Skeletal muscle cell (primary cell): ENCODE measurements around the gene CDX1.

ENCODE experiments used
- DNase-seq: peaks from one replicate; pipeline ENCODE4 v3.0.0-alpha.2; 2010; ENCODE audit warnings: low read depth
- H3K4me3 ChIP-seq: 2 replicates; pipeline ENCODE4 v1.5.1; 2011; ENCODE audit warnings: low read depth, mild to moderate bottlenecking, control low read depth, low read length, moderate library complexity

Gene CDX1

DNA sequence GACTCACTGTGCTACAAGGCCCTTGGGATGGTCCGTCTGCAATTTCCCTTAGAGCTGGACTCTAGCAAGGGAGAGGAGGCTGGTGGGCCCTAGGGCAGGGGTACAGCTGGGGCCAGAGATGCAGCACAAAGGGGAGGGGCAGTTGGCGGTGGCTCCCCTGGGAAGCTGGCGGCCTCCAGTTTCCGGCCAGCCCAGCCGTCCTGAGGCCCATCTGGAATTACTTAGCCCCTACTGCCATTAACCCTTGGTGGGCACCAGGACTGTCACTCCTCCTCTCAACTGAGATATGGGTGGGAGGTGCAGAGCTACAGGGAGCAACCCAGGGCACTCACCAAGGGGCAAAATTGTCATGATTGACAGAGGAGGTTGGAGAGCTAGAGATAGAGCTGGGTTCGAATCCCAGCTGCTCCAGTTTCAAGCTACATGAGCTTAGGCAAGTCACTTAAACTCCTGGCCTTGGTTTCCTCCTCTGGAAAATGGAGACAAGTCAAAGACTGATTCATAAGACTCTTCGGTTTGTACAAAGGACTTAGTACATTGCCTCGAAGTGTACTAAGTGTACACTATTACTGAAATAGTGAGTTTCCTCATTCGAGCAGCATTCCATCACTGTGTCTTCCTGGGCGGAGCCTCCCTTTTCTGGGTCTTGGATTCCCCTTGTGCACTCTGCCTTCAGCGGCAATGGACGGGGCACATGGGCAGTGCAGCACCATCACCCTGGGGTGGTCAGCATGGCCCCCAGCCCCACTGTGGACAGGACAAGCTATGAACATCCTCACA lies 8.2 kb upstream of the CDX1 start:
- H3K4me3 ChIP-seq = no peak overlapping the region
- no peak for DNase-seq

DNA sequence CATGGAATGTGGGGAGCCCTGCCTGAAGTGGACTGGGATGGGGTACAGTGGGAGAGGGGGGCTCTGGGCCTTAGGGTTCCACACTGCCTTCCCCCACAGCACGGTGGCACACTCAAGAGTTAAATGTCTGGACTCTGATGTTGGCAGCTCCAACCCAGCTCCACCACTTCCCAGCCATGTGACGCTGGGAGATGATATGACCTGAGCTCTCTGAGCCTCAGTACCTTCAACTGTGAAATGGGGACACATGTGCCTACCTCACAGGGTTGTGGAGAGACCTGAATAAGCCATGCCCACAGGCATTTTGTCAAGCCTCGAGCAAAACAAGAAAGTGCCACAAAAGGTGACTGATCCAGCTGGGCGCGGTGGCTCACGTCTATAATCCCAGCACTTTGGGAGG lies 7.5 kb upstream of the CDX1 start:
- no peak overlapping the region for H3K4me3 ChIP-seq
- DNase-seq = no peak

DNA sequence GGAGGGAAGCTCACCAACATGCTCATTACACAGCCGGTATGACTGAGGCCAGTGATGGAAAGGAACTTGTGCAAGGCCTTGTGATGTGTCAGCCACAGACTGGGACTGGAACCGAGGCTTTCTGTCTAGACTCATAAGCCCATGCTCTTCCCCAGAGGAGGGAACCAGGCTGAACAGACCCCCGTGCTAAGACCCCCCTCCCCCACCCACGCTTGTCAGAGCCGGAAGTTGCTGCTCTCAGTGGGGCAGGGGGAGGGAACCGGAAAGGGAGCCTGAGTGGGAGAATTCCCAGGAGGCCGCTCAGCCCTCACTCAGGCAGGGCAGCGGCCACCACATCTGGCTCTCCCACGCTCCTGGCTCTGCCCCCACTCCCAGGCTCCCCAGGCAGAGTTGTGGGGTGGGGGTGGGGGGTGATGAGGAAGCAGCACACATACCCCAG lies 6.8 kb upstream of the CDX1 start:
- DNase-seq = peak; percentile 85
- no peak overlapping the region for H3K4me3 ChIP-seq

DNA sequence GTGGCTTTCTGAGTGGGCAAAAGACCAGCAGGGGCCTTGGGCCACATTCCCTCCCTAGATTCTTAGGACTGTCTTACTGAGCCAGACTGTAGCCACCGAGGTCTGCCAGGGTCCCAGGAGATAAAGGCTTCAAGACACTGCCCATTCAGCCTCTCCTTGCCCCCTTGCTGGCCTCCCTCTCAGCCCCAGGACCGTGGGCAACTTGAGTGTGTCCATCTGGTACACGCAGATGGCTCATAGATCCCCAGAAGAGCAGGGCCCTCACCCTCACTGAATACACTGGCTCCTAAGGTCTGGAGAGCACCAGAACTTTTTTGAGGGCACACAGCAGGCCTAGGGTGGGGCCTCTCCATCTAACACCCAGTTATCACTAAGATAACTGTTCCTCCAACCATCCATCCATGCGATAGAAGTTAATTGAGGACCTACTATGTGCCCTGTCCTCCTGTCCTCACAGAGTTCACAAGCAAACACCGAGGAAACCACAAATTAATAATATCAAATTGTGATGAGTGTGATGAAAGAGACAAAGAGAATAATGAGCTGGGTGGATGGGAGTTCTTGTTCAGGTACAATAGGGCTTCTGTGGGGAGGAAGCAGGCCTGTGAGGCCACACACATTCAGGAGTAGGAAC lies 6.0 kb upstream of the CDX1 start:
- DNase-seq = no peak
- no peak overlapping the region for H3K4me3 ChIP-seq

DNA sequence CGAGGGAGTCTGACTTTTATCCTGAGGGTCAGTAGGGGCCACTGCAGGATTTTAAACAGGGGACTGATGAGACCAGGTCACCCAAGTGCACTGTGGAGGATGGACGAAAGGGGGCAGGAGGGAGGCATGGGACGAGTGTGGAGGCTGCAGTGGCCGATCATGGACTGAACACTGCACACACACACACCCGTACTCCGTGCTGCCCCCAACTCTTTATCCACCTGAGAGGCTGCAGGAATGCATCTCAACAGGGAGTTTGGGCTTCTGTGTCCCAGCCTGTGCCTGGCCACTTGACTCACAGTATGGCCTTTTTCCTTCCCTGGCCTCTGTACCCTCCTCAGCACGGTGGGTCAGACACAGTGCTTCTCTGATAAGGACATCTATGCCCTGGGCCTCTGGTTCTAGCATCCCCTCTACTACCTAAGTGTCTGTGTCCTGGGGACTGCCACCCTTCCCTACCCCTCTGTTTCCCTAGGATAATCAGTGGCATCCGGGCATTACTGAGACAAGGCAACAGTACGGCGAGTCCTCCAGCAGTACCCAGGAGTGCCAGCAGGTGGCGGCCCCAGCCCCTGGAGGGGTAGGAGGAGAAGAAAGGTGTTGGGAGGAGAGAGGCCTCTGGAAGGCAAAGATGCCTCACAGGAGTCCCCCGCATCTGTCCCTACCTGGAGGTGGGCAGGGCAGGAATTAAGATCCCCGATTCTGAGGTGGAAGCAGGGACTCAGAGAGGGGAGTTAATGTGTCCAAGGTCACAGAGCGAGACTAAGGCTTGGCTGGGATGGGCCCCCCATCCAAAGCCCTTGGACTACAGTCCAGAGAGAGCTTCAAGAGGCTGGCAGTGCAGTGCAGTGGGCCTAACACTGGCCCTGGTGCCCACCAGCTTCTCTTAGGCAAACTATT lies 5.1 kb upstream of the CDX1 start:
- H3K4me3 ChIP-seq = no peak overlapping the region
- DNase-seq = no peak

DNA sequence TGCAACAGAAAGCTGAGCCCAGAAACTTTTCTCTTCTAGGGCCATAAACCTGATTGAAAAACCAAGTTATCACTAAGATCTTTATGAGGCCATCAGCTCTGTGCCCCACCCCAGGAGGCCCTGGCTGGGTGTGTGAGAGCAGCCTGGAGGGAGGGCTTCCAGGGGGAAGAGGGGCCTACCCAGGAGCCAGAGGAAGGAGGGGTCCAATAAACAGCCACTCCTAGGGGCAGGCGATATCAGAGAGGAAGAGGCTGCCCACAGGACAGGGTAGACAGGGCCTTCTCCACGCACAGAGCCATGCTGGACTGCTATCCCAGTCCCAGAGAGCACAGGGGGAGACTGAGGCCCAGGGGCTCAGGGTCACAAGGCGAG lies 4.5 kb upstream of the CDX1 start:
- DNase-seq = no peak
- H3K4me3 ChIP-seq = no peak overlapping the region

DNA sequence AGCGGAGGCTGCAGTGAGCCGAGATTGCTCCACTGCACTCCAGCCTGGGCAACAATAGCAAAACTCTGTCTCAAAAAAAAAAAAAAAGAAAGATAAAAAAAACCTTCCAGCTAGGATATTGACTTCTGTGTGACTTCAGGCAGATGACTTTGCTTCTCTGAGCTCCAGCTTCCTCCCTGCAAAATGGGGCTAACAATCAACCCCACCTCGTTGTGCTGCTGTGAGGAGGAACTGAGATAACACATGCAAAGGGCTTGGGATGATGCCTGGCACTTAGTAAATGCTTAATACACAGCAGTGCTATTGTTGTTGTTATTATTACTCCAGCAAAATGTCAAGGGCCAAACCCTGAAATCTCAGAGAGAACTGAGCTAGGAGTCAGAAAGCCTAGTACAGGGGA lies 3.5 kb upstream of the CDX1 start:
- H3K4me3 ChIP-seq = no peak overlapping the region
- no peak for DNase-seq

DNA sequence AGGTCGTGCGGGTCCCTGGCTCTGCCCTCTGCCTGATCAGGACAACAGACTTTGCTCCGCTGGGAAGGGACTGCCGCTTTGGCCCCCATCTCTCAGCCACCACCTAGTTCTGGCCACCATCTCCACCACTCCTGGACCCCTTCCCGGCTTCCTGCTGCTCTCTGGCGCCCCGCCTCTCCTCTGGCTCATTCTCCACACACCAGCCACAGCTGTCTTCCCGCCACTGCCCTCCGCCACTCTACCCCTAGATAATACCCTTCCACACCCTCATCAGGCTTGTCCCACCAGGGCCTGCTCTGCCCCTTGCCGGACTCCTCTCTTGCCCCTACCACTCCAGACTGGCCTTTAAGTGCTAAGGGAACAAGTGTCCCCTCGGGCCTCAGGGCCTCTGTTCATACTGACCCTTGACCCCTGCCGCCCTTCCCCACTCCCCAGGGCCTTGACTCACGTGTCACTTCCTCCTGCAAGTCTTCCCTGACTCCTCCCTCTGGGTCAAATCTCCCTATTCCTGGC lies 3.0 kb upstream of the CDX1 start:
- H3K4me3 ChIP-seq = no peak overlapping the region
- no peak for DNase-seq

DNA sequence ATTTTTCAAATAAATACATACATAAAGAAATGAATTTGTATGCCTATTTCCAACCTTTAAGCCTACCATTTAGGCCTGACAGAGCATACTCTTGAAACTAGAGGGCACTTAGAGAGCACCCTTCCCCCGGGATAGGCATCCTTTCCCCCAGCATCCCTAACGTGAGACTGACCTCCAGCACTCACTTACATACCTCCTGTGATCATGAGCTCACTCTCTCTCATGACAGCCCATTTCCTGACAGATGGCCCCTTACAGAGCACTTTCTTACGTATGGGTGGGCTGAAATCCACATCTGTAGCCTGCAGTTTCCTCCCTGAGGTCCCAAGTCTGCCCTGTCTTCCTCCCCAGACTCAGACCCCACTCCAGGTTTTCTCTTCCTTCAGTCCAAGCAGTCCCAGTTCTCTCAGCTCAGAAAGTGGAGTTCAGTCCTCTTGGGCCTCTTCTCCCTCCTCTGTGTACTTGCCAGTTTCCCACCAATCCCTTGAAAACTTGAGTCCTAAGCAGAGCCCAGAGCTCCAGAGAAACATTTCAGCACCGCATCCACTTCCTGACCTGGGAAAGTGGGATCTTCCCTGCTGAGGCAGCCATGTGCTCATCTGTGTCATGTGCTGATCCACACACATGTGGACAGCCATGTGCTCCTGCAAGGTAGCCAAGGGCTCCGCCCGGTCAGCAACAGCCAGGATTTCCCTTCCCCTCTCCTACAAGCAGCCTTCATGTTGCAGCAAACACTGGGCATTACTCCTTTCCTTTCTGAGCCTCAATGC lies 2.2 kb upstream of the CDX1 start:
- no peak for DNase-seq
- no peak overlapping the region for H3K4me3 ChIP-seq

DNA sequence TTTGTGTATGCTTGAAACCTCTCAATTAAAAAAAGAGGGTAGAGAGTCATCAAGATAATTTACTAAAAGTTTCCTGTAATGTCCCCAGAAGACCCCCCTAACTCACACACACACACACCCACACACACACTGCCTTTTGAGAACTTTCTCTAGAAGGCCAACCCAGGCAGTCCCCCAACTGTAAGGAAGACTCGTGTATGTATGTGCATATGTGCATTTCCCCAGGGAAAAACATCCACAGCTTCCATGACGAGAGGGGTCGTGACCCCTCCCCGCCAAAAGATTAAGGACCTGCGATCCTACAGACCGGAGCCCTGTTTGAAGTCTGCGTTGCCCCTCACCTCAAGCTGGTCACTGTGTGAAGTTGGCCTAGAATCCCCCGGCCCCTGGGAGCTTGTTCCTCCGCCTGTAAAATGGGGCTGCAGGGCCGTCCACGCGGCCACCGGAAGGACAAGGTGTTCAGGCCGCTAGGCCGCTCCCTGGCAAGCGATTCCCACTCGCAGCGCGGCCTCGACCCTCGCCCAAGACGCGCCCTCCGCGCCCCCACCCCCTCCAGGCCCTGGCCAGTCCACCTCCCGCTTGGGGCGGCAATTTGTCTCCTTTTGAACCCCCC lies 435 bp upstream of the CDX1 start:
- no peak for DNase-seq
- no peak overlapping the region for H3K4me3 ChIP-seq

DNA sequence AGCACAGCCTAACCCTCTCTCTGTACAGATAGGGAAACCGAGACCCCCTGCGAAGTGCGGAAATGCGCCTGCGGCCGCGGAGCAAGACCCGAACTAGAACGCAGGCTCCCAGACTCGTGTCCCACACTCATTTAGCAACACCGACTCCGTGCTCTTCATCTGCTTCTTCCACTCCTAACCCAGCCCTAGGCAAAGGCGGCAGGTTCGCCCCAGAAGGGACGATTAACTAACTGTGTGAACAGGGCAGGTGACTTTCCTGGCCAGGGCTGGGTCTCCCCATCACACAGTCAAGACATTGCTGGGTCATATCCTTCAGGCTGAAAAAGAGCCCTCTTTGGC lies 903 bp downstream of the CDX1 start:
- H3K4me3 ChIP-seq = no peak overlapping the region
- no peak for DNase-seq

DNA sequence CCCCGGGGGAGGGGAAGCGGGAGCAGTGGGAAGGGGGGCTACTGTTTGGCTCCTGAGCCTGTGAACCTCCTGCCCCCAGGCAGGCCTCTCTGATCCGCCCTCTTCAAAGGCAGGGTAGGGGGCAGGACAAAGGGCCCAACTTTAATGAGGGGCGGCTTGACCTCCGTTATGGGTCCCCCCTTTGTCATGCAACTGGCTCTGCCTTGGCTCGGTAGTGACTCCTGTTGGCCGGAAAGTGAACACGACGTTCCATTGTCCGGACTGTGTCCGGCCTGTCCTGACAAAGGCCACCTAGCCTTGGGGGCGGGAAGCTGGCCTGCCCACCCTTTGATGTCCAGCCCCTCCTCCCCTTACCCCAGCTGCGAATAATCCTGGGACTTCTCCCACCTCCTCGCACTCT lies 1.3 kb downstream of the CDX1 start:
- DNase-seq = no peak
- H3K4me3 ChIP-seq = no peak overlapping the region

DNA sequence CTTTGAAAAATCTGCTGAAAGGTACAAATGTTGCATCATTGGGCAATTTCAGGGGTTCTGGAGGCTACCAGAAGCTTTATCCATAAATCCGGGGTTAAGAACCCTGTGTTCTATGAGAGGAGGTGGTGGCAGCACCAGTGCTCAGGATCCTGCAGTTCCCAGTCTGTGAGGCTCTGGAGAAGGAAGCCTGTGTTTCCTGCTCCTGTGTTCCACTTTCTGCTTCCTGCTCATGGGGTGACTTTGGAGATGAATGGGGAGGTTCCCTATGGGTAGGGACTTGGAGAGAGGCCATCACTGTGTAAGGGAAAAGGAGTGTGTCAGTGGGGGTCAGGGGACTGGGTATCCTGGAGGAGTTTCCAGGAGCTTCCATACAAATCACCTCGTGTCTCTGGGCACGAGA lies 2.3 kb downstream of the CDX1 start:
- no peak for DNase-seq
- H3K4me3 ChIP-seq = no peak overlapping the region

DNA sequence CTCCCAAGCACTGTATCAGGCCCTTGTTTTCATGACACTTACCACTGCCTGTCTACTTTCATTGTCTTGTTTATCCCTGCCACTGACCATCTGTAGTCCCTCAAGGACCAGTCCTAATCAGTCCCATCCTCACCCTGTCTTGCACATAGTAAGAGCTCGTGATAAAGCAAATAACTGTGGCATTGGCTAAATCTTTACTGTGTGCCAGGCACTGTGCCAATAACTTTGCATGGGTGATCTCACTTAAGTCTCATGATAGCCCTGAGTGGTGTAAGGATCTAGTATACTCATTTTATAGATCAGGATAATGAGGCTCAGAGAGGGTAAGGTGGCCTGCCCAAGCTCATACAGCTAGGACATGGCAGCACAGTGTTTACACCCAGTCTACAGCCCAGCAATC lies 5.6 kb downstream of the CDX1 start:
- H3K4me3 ChIP-seq = no peak overlapping the region
- DNase-seq = no peak

DNA sequence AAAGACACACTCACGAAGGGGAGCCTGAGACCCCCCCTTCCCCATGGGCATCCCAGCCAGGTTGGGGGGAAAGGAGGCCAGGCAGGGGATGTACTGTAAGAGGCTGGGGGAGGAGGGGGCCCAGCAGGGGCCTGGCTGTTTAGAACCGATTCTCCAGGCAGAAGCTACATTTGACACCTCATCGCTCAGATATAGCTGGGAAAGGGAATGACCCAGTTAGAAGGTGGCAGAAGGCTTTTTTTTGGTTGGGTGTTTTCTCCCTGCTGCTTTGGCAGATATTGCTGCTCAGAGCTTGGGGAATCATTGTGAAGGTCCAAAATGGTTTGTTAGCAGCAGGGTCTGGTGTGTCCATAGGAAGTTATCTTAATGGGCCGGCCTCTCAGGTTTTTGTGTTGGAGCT lies 6.0 kb downstream of the CDX1 start:
- no peak for DNase-seq
- H3K4me3 ChIP-seq = no peak overlapping the region

DNA sequence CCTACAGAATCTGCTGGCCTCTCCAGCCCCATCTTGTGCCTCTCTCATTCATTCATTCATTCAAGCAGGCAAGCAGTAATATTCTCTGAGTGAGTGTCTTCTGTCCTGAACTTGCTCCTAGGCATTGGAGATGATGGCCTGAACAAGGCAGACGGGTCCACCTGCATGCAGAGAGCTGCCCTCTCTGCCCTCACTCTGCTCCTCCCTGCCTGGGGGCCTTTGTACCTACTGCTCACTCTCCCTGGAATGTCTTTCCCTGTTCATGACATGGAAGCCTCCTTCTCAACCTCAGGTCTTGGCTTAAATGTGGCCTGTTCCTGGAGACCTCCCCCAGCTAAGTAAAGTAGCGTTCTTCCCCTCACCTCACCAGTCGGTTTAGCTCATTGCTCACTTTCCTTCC lies 6.6 kb downstream of the CDX1 start:
- no peak for DNase-seq
- H3K4me3 ChIP-seq = no peak overlapping the region

DNA sequence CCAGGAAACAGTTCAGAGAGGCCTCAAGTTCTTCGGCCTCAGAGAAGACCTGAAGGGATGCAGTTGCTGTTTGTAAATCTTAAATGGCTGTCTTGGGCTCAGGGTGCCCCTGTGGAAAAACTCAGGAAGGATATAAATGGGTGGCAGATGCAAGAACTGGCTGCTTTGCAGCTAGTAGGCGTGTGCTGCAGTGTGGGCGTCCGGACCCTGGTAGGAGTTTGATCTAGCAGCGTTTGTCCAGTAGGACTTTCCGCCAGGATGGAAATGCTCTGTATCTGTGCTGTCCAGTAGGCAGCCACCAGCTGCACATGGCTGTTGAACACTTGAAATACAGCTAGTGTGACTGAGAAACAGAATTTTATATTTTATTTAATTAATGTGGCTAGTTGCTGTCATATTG lies 7.7 kb downstream of the CDX1 start:
- no peak for DNase-seq
- no peak overlapping the region for H3K4me3 ChIP-seq

DNA sequence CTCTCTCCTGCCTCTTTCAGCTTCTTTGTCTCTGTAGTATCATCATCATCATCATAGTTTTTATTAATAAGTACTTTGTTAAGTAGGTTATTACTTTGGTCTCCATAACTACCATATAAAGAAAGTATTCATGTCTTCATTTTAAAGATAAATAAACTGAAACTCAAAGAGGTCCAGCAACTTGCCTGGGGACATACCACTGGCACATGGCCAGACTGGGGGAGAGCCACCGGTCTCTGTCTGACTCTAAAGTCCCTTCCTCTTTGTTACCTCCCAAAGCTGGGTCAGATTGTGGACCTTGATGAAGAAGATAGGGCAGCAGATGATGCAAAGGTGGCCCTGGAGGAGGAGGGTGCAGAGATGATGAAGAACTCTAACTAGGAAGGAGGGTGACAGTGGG lies 8.5 kb downstream of the CDX1 start:
- DNase-seq = no peak
- H3K4me3 ChIP-seq = no peak overlapping the region

DNA sequence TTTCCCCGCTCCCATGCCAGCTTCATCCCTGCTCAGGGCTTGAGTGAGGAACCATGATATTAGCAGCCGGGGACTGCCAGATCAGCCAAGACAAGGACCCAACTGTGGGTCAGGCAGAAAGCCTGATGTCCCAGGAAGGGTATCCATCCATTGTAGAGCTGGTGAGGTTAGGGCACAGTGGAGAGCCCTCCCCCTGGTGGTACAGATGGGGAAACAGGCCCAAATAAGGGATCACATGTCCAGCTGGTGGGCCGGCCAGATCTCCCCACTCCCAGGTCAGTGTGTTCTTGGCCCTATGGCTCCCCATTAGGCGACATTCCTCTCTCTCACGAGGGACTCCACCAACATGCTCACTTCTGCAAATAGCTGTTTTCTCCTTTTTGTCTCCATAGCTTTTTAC lies 9.0 kb downstream of the CDX1 start:
- DNase-seq = no peak

More for the DNA sequence above, 9.0 kb downstream of the CDX1 start:
- H3K4me3 ChIP-seq = no peak overlapping the region
